NCI-H446 treated with DMSO at 0.1 percent for 48 hours (cell line): ENCODE data around the gene BMPR1B.
"Not testable (repeated sequence)": the region's sequence is repeated elsewhere in the genome, so short reads cannot be mapped to it uniquely, and the experiment has no call there.

Experiments used
- DNase-seq: peaks from one replicate; lab custom pipeline; 2025; lab: John Stamatoyannopoulos, UW

Gene BMPR1B

DNA sequence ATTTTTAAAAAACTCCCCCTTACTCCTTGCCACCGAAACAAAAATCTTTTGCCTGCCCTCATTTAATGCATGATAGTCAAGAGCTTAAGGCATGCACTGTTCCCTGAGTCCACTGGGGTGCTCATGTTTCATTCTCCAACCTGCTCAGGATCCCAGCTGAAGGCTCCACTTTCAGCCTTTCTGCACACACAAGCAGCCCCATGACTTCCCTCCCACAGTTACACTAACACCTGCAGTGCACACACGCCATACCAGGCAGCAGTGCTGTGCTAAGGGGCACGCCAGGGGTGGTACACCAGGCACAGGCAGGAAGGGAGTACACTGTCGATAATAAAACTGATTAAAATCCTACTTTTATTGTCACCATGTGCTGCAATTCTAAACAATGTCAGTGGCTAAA is 385.2 kb downstream of the BMPR1B start:
- DNase-seq, result no peak

DNA sequence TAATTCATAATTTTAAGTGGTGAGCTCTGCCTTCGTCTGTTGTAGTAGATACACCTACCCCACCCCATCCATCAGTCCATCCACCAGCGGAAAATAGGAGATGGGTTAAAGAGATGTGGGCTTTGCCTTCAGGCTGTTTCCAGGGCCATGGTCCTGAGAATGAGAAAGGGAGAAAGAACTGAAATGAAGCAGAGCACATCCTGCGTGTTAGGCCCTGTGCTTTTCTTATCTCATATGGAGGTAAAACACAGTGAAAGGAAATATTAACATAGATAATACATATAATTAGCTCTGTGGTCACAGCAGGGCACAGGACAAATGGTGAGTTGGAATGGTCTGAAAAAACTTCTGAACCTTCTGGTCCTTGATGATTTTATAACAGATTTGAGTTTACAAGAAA is 393.5 kb downstream of the BMPR1B start:
- no peak for DNase-seq

DNA sequence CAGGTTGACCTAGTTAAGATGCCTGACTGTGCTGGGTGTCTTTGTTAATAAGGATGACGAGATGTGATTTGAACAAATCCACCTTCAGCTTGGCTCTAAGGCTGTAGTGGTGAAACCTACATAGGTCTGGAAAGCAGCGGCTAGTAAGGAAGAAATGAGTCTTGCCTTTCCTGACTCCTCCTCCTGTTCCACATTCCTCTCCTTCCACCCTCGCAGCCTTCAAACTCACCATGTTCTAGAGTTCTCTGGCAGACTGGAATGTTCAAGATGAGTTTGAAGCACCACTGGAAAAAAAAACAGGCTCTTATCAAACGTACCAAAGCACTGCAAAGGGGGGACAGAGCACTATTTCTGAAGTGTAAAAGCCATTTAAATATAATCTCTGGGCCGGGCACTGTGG is 395.4 kb downstream of the BMPR1B start:
- DNase-seq, result no peak

DNA sequence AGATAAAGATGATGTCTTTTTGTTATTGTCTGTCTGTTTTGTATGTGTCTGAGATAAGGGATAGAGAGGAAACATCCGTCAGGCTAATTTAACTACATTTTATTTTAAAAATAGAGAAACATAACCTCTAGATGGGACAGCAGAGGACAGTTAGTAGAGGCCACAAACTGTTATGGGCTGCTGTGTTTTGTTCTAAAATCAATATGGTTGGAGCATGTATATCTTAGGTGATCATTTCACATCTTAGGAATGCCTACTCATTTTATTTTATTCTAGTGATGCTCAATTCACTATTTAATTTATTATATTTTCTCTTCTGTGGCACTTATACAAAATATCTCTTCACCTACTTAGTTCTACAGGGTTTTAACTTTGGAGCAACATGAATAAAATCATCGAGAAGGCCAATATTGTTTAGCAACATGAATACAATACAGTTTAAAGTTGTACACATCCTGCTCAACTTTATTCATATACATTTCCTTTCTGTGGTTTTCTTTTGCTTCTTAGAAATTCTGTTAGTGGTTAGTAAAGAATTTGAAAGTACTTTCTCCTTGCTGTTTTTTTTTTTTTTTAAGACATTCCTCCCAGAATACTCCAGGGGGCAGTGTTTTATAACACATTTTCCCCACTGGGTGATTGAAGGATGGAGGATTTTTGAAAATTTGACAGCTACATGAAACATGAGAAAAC is 398.1 kb downstream of the BMPR1B start:
- no peak for DNase-seq

DNA sequence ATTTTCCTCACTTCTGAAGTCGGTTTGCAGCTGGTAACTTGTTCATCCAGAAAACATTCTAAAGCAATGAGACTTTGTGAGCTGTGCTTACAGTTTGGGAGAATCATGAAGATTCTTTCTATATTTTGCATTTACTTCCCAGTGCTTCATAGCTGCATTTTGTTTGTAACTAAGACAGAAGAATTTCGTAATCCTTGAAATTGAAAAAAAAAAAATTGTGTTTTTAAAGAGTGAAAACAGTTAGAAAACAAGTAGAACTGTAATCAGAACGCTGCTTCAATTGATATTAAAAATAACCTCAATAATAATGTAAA is 398.7 kb downstream of the BMPR1B start:
- no peak for DNase-seq

DNA sequence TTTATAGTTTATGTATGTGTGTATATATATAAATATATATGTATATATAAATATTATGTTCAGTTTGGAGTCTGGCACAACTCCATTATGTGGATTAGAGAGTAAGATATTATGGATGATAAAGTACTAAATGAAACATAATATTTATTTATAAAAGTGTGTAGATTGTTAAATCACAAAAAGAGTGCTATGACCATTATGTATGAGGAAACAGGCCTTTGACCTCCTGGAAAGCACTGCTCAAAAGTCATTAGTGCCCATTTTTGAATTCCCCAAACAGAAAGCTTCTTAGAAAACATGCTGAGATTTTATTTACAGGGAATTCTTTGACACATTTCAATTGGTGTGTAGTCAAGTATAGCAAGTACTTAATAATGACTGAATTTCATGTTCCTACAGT is 399.8 kb downstream of the BMPR1B start:
- DNase-seq, result no peak

DNA sequence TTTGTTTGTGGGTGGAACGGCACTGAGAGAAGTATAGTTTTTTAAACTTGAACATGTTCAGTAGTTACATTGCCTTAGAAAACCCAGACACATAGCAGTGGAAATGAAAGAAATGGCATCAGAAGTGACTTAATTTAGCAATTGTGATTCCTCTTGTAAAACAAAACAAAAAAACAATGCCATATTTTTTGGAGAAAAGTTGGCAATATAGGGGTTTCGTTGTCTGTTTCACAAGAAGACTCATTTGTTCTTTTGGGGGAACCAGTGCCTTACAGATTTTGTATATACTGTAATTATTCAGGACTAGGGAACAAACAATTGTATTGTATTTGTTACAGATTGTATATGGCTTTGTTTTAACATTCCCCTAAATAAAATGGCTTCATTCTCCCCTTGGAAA is 400.3 kb downstream of the BMPR1B start:
- DNase-seq, result no peak

DNA sequence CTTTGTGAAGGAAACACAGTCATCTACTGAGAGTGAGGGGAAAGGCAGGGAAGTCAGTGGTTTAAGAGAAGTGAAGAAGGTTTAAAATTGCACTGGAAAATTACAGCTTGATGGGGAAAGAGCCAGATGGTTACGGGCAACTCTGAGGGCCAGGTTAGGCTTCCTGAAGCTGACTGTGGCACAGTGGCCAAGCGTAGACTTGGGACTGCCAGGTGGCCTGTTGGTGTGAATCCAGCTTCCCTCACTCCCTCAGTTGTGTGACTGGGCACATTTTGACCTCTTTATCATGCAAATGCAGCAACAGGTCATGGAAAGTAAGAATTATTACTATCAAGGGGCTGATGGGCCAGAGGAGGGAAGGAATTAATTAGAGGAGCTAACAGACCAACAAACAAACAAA is 400.9 kb downstream of the BMPR1B start:
- DNase-seq, result no peak

DNA sequence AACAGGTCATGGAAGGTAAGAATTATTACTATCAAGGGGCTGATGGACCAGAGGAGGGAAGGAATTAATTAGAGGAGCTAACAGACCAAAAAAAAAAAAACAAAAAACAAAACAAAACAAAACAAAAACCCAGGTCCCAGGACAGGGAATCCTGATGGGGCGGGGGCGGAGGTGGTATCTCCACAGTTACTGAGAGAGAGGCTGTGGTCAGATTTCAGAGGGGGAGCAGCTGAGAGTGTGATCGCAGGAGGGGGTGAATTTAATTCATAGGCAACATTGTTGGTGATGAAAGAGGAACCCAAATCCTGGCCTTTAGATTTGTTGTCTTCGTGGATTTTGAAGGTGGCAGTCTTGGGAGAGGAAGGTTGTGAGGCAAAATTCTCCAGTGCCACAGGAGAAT is 401.6 kb downstream of the BMPR1B start:
- DNase-seq, result no peak

DNA sequence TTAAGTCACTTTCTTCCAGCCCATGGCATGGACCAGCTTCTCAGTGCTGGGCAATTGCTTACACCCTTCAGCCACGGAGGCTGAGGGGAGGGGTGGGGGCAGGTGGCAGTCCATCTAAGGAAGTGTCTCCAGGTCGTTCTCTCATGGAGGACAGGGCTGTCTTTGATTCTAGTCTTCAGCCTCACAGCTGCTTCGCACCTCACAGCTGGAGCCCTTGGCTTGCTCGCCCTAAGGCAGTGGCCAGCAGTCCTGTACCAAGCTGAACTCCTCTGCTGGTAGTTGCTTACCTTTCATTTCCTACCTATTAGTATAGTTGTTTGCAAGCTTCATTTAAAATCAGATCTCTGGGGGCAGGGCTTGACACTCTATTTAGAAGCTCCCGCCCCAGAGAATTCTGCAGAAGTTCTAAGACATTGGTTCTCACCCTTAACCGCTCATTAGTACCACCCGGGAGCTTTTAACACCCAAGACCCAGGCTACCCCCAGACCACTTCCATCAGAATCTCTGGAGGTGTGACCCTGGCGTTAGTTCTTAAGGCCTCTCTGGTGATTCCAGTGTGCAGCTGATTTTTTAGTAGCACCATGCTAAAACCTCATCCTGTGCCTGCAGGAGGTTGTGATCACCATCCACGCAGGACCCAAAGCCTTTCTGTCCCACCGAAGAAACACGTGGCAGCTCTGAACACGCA is 404.2 kb downstream of the BMPR1B start:
- DNase-seq, result no peak

DNA sequence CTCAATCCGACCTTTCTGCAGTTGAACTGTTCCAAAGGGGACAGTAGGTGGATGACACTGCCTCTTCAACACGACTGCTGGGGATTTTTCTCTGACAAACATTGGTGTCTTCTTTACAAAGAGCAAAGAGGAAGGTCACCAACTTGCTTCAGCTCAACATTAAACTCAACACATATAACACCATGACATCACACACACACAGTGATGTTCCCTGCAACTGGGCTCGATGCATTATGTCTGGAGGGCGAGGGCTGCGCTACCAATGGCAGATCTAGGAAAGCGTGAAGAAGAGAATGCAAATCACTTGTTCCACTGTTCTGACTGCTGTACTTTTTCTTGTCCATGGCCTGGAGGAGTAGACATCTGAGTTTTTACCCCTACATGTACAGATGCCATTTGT is 405.1 kb downstream of the BMPR1B start:
- DNase-seq, result no peak

DNA sequence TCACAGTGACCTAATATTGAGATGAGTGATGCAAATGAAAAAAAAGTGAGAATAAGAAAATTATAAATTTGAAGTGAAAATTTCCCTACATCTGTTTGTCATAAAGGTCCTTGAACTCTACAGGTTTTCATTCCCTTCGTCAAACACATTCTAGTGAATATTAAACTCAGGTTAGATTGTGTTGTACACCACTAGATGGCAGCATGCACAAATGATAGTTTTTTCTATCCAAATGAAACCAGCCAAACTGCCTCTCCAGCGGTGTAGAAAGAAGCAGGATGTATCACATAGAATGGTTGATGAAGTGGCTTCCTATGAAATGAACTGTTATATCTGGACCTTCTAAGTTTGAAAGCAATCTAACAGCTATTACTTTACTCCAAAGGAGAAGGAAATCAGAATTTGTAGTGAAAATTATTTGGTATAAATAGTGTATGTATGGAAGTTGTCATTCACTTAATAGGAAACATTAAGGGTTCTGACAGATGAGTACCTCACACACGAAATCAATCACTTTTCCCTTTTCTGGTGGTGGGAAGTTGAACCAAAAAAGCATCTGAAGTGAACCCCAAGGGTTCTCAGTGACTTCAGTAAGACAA is 408.3 kb downstream of the BMPR1B start:
- DNase-seq, result peak; percentile 22

DNA sequence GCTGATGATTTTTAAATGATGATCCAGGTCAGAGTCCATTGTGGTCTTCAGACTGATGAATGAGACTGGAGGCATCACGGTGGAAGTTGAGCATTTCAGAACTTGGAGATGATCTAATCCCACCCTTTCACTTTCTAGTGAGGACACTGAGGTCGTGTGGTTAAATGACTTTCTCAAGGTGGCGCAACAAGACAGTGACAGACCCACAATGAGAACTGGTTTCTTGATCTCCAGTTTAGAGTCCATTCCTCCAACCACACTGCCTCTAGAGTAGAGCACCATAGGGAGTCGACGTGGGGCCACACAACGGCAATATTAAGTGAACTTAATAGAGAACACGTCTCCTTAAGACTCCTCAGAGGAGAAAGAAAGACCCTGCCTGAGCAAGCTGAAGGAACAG is 410.1 kb downstream of the BMPR1B start:
- DNase-seq, result no peak

DNA sequence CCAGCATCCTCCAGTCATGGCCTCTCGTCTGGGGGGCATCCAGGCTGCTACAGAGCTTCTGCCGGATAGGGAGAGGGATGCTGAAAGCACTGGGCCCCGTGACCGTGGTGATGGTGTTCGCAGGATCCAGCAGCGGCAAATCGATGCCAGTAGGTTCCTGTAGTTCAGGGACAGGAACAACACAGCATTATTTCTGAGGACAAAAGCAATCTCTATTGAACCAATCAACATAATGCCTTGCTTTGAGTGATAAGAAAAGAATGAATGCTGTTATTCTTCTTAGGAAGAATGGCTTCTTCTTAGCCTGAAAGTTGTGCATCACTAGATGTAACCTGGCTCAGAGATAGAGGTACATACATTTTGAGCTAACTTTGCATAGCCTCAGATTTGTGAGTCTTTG is 412.4 kb downstream of the BMPR1B start:
- DNase-seq, result no peak

DNA sequence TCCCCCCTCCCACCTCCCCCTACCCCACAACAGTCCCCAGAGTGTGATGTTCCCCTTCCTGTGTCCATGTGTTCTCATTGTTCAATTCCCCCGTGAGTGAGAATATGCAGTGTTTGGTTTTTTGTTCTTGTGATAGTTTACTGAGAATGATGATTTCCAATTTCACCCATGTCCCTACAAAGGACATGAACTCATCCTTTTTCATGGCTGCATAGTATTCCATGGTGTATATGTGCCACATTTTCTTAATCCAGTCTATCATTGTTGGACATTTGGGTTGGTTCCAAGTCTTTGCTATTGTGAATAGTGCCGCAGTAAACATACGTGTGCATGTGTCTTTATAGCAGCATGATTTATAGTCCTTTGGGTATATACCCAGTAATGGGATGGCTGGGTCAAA is 413.6 kb downstream of the BMPR1B start:
- DNase-seq, result not testable (repeated sequence)

DNA sequence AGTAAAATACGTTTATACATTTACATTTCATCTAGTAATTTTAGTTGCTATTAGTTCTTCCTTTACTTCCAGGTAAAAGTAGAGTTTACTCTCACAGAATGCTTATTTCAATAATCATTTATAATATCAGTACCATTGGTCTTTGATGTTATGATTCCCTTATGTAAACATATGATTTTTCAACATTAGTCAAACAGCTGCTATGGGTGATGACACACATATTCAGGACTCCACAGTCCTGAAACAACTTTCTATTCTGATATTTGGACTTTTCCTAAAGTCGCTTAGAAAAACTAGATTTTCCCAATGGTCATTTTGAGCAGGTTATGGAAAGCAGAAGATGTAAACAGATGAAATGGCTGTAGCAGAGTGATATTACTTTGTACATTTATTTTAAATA is 421.2 kb downstream of the BMPR1B start:
- no peak for DNase-seq

DNA sequence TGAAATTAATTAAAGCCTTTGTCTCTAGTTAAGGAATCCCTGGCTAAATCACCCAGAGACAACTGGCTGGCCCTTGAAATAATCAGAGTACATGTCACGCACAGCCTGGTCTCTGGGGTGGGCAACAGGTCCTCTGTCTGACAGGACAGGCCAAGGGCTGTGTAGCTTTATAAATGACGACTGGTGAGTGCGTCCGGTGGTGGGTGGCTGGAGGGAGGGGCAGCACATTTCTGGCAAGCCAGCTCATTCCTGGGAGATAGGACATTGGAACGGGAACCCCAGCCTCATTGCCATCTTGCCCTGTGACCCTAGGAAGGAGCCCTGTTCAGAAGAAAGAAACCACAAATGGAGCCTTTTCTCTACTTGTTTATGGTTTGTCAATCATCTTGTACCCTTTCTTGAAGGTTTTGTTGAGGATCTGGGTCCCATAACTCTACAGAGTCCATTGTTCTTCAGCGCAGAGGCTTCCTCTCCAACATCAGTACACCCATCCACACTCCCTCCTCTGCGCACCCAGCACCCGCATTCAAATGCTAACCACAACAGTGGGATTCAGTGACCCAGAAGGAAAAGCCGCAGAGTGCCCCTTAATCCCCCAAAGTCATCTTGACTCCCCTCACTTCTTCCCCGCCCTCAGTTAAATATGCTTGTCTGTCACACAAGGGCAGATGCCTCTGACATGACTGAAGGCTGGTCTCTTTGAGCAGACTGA is 422.9 kb downstream of the BMPR1B start:
- no peak for DNase-seq

DNA sequence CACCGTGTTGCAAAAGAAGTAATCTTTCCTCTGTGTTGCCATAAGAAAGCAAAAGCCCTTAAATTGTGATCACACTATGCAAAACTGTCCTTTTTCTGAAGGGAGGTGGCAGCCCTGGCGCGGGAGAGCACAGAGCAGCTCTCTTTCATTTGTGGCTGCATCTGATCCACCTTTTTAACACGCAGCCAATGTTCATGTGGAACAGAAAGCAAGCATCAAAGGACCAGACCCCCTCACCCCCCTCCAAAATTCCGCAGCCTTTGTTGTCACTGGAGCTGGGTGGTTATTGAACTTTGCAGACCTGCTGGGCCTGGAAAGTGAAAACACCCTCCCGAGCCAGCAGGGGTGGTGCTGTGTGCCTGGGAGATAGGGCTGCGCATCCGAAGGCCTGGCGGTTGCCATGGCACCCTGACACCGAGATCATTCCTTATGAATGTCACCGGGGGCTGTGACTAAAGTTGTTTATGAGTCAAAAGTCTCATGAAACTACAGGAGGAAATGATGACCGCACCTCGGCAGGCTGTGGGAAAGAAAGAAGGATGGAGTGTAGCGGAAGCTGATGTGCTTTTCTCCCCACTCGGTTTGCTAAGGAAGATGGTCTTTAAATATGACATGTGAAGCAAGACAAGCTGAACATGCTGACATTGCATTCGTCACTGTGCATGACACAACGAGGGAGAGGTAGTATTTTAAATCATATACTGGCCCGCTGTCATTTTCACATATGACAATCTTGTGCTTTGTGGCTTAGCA is 423.7 kb downstream of the BMPR1B start:
- no peak for DNase-seq

DNA sequence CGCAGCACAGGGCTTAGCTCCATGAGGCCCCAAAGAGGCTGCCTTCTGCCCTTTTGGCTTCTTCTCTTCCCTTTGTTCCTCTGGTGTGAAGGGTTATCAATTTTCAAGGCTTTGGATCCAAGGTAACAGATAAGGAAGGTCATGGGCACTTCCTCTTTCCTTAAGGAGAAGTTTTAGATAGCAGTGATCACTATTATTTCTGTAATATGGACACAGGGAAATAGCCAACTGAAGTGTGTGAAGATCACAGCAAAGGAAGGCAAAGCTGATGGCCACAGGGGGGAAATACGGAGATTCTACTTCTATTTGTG is 424.2 kb downstream of the BMPR1B start:
- no peak for DNase-seq

DNA sequence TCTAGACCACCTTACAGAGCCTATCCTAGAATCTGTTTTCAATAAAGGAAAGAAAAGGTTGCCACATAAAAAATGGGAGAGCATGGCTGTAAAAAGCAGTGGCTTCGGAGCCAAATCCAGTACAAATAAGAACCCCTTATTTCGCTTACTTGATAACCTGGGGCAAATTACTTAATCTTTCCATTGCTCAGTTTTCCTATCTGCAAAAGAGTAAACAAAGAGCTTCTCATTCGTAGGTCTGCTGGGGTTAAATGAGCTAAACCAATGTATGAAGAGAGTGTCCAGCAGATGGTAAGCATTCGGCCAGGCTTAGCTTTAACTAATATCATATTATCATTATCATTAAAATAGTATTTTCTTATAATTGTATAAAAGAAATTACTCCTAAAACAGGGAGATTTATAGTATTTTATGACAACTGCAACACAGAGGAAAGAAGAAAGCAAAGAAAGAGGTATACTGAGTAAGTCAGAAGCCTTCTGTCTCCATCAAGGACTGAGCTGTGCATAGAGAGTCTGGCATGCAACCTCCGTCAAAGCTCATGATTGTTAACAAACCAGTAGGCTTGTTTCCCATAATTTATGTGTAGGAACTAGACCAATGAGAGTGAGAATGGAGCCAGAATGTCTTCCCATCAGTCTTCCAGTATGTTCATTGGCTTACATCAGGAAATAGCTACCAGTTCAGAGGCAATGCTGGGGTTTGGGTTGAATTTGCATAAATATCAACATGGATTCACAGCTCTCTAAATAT is 426.1 kb downstream of the BMPR1B start:
- DNase-seq, result no peak

DNA sequence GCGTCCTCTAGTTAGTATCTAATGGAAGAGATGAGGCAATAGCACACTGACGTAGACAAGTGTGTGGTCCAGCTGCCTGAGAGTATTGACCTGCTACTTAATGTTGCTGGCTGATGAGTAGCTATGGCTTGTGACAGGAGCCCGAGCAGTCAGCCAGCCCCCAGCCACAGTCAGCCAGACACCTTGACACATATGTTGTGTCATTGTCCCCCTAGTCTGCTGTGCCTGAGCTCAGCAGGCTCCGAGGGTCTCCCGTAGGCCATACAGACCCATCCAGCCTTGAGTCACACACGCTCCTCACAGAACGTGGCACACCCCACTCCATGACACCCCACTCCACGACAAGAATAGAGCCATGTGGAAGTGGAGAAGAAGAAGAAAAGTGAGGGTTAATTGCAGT is 428.9 kb downstream of the BMPR1B start:
- no peak for DNase-seq
